ENCODE measurements around the gene EPX.

EPX gene

GRCh38 chr17:58181796-58182195 is 10.7 kb upstream of the EPX start:
- Histone ChIP-seq H3K27me3 (ENCODE audit: insufficient read depth, low read depth, severe bottlenecking) (no peaks in the 10 kb centered on the region), H3K4me3 (ENCODE audit: low read depth, low read length) (no peak overlapping the region), H3K27ac (no peak overlapping the region), H3K36me3 (no peaks in the 10 kb centered on the region), H3K9me3 (ENCODE audit: severe bottlenecking) (no peaks in the 10 kb centered on the region)
- TF ChIP-seq CTCF (IDR thresholded peaks at IDR 0.05; ENCODE audit: low read depth, low read length), result no peak
- DNase-seq, result no peak

GRCh38 chr17:58183514-58183913 is 9.0 kb upstream of the EPX start:
- Histone ChIP-seq H3K36me3 (no peaks in the 10 kb centered on the region), H3K27ac (no peak overlapping the region), H3K4me3 (ENCODE audit: low read depth, low read length) (no peak overlapping the region), H3K9me3 (ENCODE audit: severe bottlenecking) (no peaks in the 10 kb centered on the region), H3K27me3 (ENCODE audit: insufficient read depth, low read depth, severe bottlenecking) (no peaks in the 10 kb centered on the region)
- DNase-seq, result no peak
- TF ChIP-seq CTCF (IDR thresholded peaks at IDR 0.05; ENCODE audit: low read depth, low read length), result no peak

- no peak for DNase-seq
- TF ChIP-seq CTCF (IDR thresholded peaks at IDR 0.05; ENCODE audit: low read depth, low read length), result no peak
- Histone ChIP-seq H3K36me3 (no peaks in the 10 kb centered on the region), H3K4me3 (ENCODE audit: low read depth, low read length) (no peak overlapping the region), H3K27me3 (ENCODE audit: insufficient read depth, low read depth, severe bottlenecking) (no peaks in the 10 kb centered on the region), H3K9me3 (ENCODE audit: severe bottlenecking) (no peaks in the 10 kb centered on the region), H3K27ac (no peak overlapping the region)
Measured at GRCh38 chr17:58184308-58184985, 8.1 kb upstream of the EPX start.

- H3K27ac ChIP-seq, result no peak overlapping the region
- DNase-seq, result no peak
Measured at GRCh38 chr17:58184986-58185761, 7.4 kb upstream of the EPX start.

GRCh38 chr17:58186591-58186990 is 5.9 kb upstream of the EPX start:
- Histone ChIP-seq H3K36me3 (no peaks in the 10 kb centered on the region), H3K9me3 (ENCODE audit: severe bottlenecking) (no peaks in the 10 kb centered on the region), H3K27me3 (ENCODE audit: insufficient read depth, low read depth, severe bottlenecking) (no peaks in the 10 kb centered on the region), H3K27ac (no peak overlapping the region), H3K4me3 (ENCODE audit: low read depth, low read length) (no peak overlapping the region)
- no peak for DNase-seq
- TF ChIP-seq CTCF (IDR thresholded peaks at IDR 0.05; ENCODE audit: low read depth, low read length), result no peak

More at GRCh38 chr17:58184986-58185761, 7.4 kb upstream of the EPX start:
- Histone ChIP-seq H3K36me3 (no peaks in the 10 kb centered on the region), H3K4me3 (ENCODE audit: low read depth, low read length) (no peak overlapping the region), H3K27me3 (ENCODE audit: insufficient read depth, low read depth, severe bottlenecking) (no peaks in the 10 kb centered on the region), H3K9me3 (ENCODE audit: severe bottlenecking) (no peaks in the 10 kb centered on the region)
- TF ChIP-seq CTCF (IDR thresholded peaks at IDR 0.05; ENCODE audit: low read depth, low read length), result no peak
